GM19328 (cell line): Measurements from ENCODE around the gene RNF112.
A peak's percentile ranks its signal among the peaks of the same experiment; 100 is the strongest.

Source experiments
- ATAC-seq: cut with Tn5 transposase; IDR thresholded peaks from one replicate; pipeline ENCODE4 v1.9.1; 2021; ENCODE audit warnings: mild to moderate bottlenecking, moderate library complexity; ENCODE audit not compliant: unreplicated experiment

RNF112 gene

GRCh38 chr17:19374136-19374535, 36.9 kb upstream of the RNF112 start:
- no peak for ATAC-seq

- no peak for ATAC-seq
These were observed 35.3 kb upstream of the RNF112 start for GRCh38 chr17:19375732-19376131.

GRCh38 chr17:19376811-19377210, 34.2 kb upstream of the RNF112 start:
- no peak for ATAC-seq

- peak; percentile 92 for ATAC-seq
These were observed 33.2 kb upstream of the RNF112 start for GRCh38 chr17:19377602-19378415.

GRCh38 chr17:19378416-19379360, 32.3 kb upstream of the RNF112 start, which contains the start of gene MAPK7:
TSS of gene MAPK7 (plus strand) at chr17:19378498. CDS start at chr17:19378901, 403 bp downstream.
- peak; percentile 13 for ATAC-seq

- no peak for ATAC-seq
These were observed 31.5 kb upstream of the RNF112 start for GRCh38 chr17:19379361-19380065.

GRCh38 chr17:19380481-19381301, 30.3 kb upstream of the RNF112 start:
- no peak for ATAC-seq

- ATAC-seq: no peak
These were observed 29.7 kb upstream of the RNF112 start for GRCh38 chr17:19381361-19381740.

GRCh38 chr17:19381741-19382444, 29.1 kb upstream of the RNF112 start:
- ATAC-seq: no peak

- ATAC-seq: no peak
These were observed 28.2 kb upstream of the RNF112 start for GRCh38 chr17:19382531-19383444.

GRCh38 chr17:19383681-19384470, 27.2 kb upstream of the RNF112 start:
- no peak for ATAC-seq

- no peak for ATAC-seq
These were observed 26.2 kb upstream of the RNF112 start for GRCh38 chr17:19384723-19385391.

GRCh38 chr17:19385521-19385983, 25.5 kb upstream of the RNF112 start:
- ATAC-seq: no peak

GRCh38 chr17:19386051-19386929, 24.7 kb upstream of the RNF112 start:
- ATAC-seq: no peak

- no peak for ATAC-seq
These were observed 23.8 kb upstream of the RNF112 start, which contains the start of gene MFAP4 for GRCh38 chr17:19386974-19387920. TSS of gene MFAP4 (minus strand) at chr17:19387190. CDS start at chr17:19387155, 35 bp downstream.
